ENCODE results near the gene PLAGL2. TPM values are rescaled to one million over a fixed set of nuclear protein-coding genes. Genes with fewer than 3 reads are reported as not detected.
"Not testable (repeated sequence)": the region's sequence is repeated elsewhere in the genome, so short reads cannot be mapped to it uniquely, and the experiment has no call there.

PLAGL2 gene
- polyA plus RNA-seq, 5 donors, result 22.7 to 28.9 (median 23.1) TPM

GRCh38 chr20:32205843-32206759 is 1.4 kb downstream of the PLAGL2 start:
- no peak for DNase-seq

GRCh38 chr20:32205110-32205842 is 2.3 kb downstream of the PLAGL2 start:
- DNase-seq, result no peak

GRCh38 chr20:32204205-32205109 is 3.1 kb downstream of the PLAGL2 start:
- no peak for DNase-seq

- DNase-seq, result no peak
These were observed 4.0 kb downstream of the PLAGL2 start for GRCh38 chr20:32203356-32204204.

- DNase-seq, result no peak
These were observed 5.6 kb downstream of the PLAGL2 start for GRCh38 chr20:32201977-32202363.

GRCh38 chr20:32201296-32201976 is 6.1 kb downstream of the PLAGL2 start:
- DNase-seq, result no peak

- no peak for DNase-seq
These were observed 8.5 kb downstream of the PLAGL2 start for GRCh38 chr20:32199006-32199405.

GRCh38 chr20:32197136-32197535 is 10.4 kb downstream of the PLAGL2 start:
- not testable (repeated sequence) for DNase-seq

- DNase-seq, result not testable (repeated sequence)
These were observed 10.9 kb downstream of the PLAGL2 start for GRCh38 chr20:32196613-32197012.

GRCh38 chr20:32195581-32195980 is 12.0 kb downstream of the PLAGL2 start:
- DNase-seq, result no peak

GRCh38 chr20:32193996-32194395 is 13.5 kb downstream of the PLAGL2 start:
- no peak for DNase-seq

- not testable (repeated sequence) for DNase-seq
These were observed 14.2 kb downstream of the PLAGL2 start for GRCh38 chr20:32193336-32193735.

GRCh38 chr20:32192698-32193097 is 14.8 kb downstream of the PLAGL2 start:
- no peak for DNase-seq

GRCh38 chr20:32191873-32192272 is 15.7 kb downstream of the PLAGL2 start:
- DNase-seq, result no peak

GRCh38 chr20:32191422-32191821 is 16.1 kb downstream of the PLAGL2 start:
- DNase-seq, result no peak

GRCh38 chr20:32190616-32191415 is 16.7 kb downstream of the PLAGL2 start:
- DNase-seq, result no peak

- no peak for DNase-seq
These were observed 17.6 kb downstream of the PLAGL2 start for GRCh38 chr20:32189691-32190615.

GRCh38 chr20:32189123-32189410 is 18.5 kb downstream of the PLAGL2 start:
- no peak for DNase-seq

All from right lung (tissue), 5 donors.